ENCODE data around the gene VAX1.
A peak's percentile ranks its signal among the peaks of the same experiment; 100 is the strongest.

The VAX1 gene

DNA sequence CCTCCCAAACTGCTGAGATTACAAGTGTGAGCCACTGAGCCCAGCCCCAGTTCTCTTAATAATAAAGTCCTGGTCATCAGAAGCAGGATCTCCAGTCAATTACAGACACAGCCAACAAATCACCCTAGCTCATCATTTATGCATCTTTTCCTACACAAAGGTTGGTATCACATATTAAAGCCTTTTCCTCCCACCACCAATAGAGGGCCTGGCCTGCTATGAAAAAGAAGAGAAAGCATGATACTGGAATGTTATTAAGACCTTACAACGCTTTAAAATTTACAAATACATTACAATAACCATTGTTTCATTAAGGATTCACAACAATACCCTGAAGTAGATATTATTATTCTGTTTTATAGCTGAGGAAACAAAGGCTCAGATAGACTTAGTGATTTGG, 25.9 kb downstream of the VAX1 start:
- peak; percentile 56; the same call in 2 of the 3 replicates for ATAC-seq
- TF ChIP-seq, protein P1, sequence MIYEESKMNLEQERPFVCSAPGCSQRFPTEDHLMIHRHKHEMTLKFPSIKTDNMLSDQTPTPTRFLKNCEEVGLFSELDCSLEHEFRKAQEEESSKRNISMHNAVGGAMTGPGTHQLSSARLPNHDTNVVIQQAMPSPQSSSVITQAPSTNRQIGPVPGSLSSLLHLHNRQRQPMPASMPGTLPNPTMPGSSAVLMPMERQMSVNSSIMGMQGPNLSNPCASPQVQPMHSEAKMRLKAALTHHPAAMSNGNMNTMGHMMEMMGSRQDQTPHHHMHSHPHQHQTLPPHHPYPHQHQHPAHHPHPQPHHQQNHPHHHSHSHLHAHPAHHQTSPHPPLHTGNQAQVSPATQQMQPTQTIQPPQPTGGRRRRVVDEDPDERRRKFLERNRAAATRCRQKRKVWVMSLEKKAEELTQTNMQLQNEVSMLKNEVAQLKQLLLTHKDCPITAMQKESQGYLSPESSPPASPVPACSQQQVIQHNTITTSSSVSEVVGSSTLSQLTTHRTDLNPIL (CRISPR knock-in tag; IDR thresholded peaks at IDR 0.05; ENCODE audit: low read depth): no peak
- TF ChIP-seq, protein P2, sequence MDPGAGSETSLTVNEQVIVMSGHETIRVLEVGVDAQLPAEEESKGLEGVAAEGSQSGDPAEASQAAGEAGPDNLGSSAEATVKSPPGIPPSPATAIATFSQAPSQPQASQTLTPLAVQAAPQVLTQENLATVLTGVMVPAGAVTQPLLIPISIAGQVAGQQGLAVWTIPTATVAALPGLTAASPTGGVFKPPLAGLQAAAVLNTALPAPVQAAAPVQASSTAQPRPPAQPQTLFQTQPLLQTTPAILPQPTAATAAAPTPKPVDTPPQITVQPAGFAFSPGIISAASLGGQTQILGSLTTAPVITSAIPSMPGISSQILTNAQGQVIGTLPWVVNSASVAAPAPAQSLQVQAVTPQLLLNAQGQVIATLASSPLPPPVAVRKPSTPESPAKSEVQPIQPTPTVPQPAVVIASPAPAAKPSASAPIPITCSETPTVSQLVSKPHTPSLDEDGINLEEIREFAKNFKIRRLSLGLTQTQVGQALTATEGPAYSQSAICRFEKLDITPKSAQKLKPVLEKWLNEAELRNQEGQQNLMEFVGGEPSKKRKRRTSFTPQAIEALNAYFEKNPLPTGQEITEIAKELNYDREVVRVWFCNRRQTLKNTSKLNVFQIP (CRISPR knock-in tag; IDR thresholded peaks at IDR 0.05; ENCODE audit: borderline replicate concordance, low read depth): no peak

DNA sequence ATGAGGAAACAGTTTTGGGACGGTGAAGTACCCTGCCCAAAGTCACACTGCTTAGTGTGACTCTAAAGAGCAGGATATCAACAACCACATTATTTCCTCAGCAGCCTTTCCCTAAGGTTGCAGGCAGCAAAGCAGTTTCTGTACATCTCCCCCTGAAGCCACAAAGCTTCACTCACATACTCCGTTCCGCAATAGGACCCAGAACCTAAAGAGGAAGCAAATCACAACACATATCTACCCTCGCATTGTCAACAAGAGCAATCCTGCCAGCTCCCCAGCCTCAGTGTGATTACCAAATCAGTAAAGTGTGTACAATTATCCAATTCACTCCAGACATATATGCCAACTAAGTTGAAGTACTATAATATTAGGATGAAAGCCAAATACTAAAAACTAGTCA, 30.8 kb downstream of the VAX1 start:
- TF ChIP-seq, protein P3, sequence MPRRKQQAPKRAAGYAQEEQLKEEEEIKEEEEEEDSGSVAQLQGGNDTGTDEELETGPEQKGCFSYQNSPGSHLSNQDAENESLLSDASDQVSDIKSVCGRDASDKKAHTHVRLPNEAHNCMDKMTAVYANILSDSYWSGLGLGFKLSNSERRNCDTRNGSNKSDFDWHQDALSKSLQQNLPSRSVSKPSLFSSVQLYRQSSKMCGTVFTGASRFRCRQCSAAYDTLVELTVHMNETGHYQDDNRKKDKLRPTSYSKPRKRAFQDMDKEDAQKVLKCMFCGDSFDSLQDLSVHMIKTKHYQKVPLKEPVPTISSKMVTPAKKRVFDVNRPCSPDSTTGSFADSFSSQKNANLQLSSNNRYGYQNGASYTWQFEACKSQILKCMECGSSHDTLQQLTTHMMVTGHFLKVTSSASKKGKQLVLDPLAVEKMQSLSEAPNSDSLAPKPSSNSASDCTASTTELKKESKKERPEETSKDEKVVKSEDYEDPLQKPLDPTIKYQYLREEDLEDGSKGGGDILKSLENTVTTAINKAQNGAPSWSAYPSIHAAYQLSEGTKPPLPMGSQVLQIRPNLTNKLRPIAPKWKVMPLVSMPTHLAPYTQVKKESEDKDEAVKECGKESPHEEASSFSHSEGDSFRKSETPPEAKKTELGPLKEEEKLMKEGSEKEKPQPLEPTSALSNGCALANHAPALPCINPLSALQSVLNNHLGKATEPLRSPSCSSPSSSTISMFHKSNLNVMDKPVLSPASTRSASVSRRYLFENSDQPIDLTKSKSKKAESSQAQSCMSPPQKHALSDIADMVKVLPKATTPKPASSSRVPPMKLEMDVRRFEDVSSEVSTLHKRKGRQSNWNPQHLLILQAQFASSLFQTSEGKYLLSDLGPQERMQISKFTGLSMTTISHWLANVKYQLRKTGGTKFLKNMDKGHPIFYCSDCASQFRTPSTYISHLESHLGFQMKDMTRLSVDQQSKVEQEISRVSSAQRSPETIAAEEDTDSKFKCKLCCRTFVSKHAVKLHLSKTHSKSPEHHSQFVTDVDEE (CRISPR knock-in tag; IDR thresholded peaks at IDR 0.05): no peak
- TF ChIP-seq ESRRG (CRISPR knock-in tag; IDR thresholded peaks at IDR 0.05): no peak
- no peak for TF ChIP-seq ZNF565 (CRISPR knock-in tag; conservative IDR thresholded peaks at IDR 0.05; ENCODE audit: low read depth)
- TF ChIP-seq OSR1 (CRISPR knock-in tag; IDR thresholded peaks at IDR 0.05): no peak
- no peak for TF ChIP-seq ZFP3 (CRISPR knock-in tag; IDR thresholded peaks at IDR 0.05)
- no peak for ATAC-seq

DNA sequence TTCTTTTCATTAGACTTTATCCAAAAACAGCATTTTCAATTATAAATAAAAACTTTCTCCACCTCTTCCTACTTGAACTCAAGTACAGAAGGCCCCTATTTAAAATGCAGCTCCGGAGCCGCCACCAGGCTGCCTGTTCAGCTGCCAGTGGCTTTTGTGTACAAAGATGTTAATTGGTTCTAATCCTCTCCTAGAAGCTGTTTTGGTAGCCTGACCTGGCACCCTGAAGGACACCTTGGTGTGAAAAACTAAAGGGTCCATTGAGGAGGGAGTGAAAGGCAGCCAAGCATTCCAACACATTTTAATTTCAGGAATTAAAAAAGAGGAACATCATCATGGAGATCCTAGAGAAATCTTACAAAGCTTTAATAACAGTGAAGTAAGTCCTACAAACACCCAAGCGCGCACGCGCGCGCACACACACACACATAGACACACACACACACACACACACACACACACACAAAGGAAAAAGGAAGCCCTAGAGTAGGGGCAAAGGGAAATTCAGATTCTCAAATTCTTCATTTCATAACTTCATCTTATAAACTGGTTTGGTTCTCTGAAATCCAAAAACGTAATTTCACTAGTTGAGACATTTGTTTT, 41.4 kb downstream of the VAX1 start:
- no peak for ATAC-seq
- TF ChIP-seq ZNF565 (CRISPR knock-in tag; conservative IDR thresholded peaks at IDR 0.05; ENCODE audit: low read depth) (no peak), TCF4 (CRISPR knock-in tag; IDR thresholded peaks at IDR 0.05; ENCODE audit: borderline replicate concordance) (no peak), BACH2 (CRISPR knock-in tag; IDR thresholded peaks at IDR 0.05; ENCODE audit: borderline replicate concordance) (no peak), ARNTL (CRISPR knock-in tag; IDR thresholded peaks at IDR 0.05; ENCODE audit: borderline replicate concordance, low read depth) (no peak), TOX (CRISPR knock-in tag; IDR thresholded peaks at IDR 0.05; ENCODE audit: borderline replicate concordance) (no peak), GLIS3 (CRISPR knock-in tag; IDR thresholded peaks at IDR 0.05) (no peak), ZNF8 (CRISPR knock-in tag; IDR thresholded peaks at IDR 0.05) (no peak)

DNA sequence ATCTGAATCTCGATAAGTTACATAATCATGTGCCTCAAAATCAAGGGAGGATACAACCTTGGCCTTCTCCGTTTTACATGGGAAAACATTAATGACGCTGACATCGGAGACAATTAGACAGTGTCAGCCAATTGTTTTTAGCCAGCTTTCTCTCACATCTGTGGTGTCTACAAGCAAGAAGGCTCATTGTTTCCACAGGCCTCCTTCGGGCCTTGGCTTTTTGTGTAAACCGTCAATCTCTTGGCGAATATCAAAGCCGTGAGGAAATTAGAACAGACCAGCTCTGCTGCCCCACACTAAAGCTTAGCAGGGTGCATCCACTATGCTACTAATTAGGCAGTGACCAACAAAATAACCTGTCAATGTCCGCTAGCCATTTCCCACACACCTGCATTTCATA, 43.2 kb downstream of the VAX1 start:
- no peak for TF ChIP-seq GLIS3 (CRISPR knock-in tag; IDR thresholded peaks at IDR 0.05)
- TF ChIP-seq RARB (CRISPR knock-in tag; IDR thresholded peaks at IDR 0.05): no peak
- no peak for ATAC-seq

DNA sequence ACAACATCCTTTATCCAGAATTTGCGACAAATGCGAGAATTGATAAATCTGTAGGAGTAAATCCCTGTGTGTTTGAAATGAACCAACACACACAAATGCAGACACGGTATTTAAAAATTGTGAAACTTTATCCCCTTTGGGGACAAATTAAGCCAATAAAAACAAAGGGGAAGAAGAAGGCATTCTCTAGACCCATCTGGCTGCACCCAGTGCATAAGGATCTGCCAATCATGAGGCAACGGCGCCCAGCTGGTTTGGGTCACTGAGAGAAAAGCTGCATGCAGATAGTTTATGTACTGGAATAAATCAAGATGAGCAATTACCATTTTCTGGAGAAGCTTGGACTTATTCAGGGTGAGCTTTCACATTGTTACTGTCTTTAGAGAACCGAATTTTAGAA, 45.7 kb downstream of the VAX1 start:
- TF ChIP-seq, protein P3 (CRISPR knock-in tag; IDR thresholded peaks at IDR 0.05): no peak
- TF ChIP-seq GLIS3 (CRISPR knock-in tag; IDR thresholded peaks at IDR 0.05) (no peak), OSR1 (CRISPR knock-in tag; IDR thresholded peaks at IDR 0.05) (no peak)
- ATAC-seq: no peak

DNA sequence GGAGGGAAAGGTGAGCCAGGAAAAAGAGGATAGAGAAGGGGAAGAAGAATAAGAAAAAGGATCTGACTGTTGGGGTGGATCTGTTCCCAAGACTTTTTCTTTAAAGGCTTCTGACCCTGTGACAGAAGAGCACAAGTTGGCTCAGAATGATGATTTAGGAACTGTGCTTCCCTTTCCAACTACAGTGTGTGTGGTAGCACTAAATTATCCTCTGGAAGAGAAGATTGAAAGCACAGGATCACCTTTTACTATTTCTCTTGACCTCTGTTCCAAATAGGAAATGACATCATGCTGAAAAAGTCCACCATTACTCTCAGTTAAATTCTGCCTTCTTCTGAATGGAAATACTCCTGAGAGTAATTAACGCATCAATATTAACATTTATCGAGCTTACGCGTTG, 47.2 kb downstream of the VAX1 start:
- ATAC-seq: no peak

More for the DNA sequence above, 47.2 kb downstream of the VAX1 start:
- TF ChIP-seq ZNF70 (CRISPR knock-in tag; IDR thresholded peaks at IDR 0.05): no peak
- no peak for TF ChIP-seq ESRRG (CRISPR knock-in tag; IDR thresholded peaks at IDR 0.05)
